ENCODE measurements around the gene MYH4.

The MYH4 gene

GRCh38 chr17:10398352-10398751 lies 71.0 kb downstream of the MYH4 start (continued):
- TF ChIP-seq ZNF549 (tag by site-specific recombination; IDR thresholded peaks at IDR 0.05), result no peak
- TF ChIP-seq PRDM1 (tag by site-specific recombination; IDR thresholded peaks at IDR 0.05), result no peak

GRCh38 chr17:10396524-10397163 lies 72.7 kb downstream of the MYH4 start:
- no peak for TF ChIP-seq REPIN1 (tag by site-specific recombination; IDR thresholded peaks at IDR 0.05; ENCODE audit: low read depth)
- no peak for TF ChIP-seq ZNF23 (tag by site-specific recombination; IDR thresholded peaks at IDR 0.05; ENCODE audit: borderline replicate concordance)
- no peak for TF ChIP-seq ZNF747 (tag by site-specific recombination; IDR thresholded peaks at IDR 0.05)
- TF ChIP-seq ZNF704 (tag by site-specific recombination; IDR thresholded peaks at IDR 0.05), result no peak
- TF ChIP-seq ZNF175 (tag by site-specific recombination; IDR thresholded peaks at IDR 0.05), result no peak
- TF ChIP-seq EGR2 (tag by site-specific recombination; IDR thresholded peaks at IDR 0.05; ENCODE audit: low read depth), result no peak
- no peak for TF ChIP-seq ZBTB17 (tag by site-specific recombination; IDR thresholded peaks at IDR 0.05)
- Histone ChIP-seq H3K27ac (ENCODE audit: extremely low read depth, low read depth, low read length) (no peak overlapping the region), H3K36me3 (ENCODE audit: control insufficient read depth in 2 of 2, insufficient read depth in 1 of 2, low read length in 2 of 2) (no peaks in the 10 kb centered on the region), H3K4me1 (ENCODE audit: control insufficient read depth, insufficient read depth, low read length) (no peaks in the 10 kb centered on the region), H3K9me3 (ENCODE audit: control insufficient read depth, insufficient read depth, low read depth, low read length) (no peaks in the 10 kb centered on the region), H3K4me3 (ENCODE audit: low read depth, low read length) (no peak overlapping the region)
- ChIA-PET POLR2A (no interaction called here), CTCF (interaction anchor here (0.9 to 1.8 kb wide), 2 partner anchors 170 to 221 kb away, joined by 3 to 6 read pairs; no protein-coding TSS in a partner anchor)

GRCh38 chr17:10394201-10394887 lies 75.0 kb downstream of the MYH4 start:
- Histone ChIP-seq H3K4me3 (ENCODE audit: low read depth, low read length) (no peak overlapping the region), H3K9me3 (ENCODE audit: control insufficient read depth, insufficient read depth, low read depth, low read length) (no peaks in the 10 kb centered on the region), H3K36me3 (ENCODE audit: control insufficient read depth in 2 of 2, insufficient read depth in 1 of 2, low read length in 2 of 2) (no peaks in the 10 kb centered on the region), H3K27ac (ENCODE audit: extremely low read depth, low read depth, low read length) (no peak overlapping the region), H3K4me1 (ENCODE audit: control insufficient read depth, insufficient read depth, low read length) (no peaks in the 10 kb centered on the region)
- POLR2A ChIA-PET, result interaction anchor here (0.6 kb wide), 1 partner anchor 41 kb away, joined by 3 read pairs; no protein-coding TSS in a partner anchor
- no peak for TF ChIP-seq ZNF114 (tag by site-specific recombination; IDR thresholded peaks at IDR 0.05)
- no peak for TF ChIP-seq PRDM10 (tag by site-specific recombination; IDR thresholded peaks at IDR 0.05)
- no peak for TF ChIP-seq ZNF18 (tag by site-specific recombination; IDR thresholded peaks at IDR 0.05)
- TF ChIP-seq ZNF155 (tag by site-specific recombination; IDR thresholded peaks at IDR 0.05), result no peak
- TF ChIP-seq TRIM28 (IDR thresholded peaks at IDR 0.05; ENCODE audit: borderline replicate concordance, low read length), result no peak
- TF ChIP-seq OVOL3 (tag by site-specific recombination; IDR thresholded peaks at IDR 0.05), result no peak
- TF ChIP-seq ZNF530 (tag by site-specific recombination; IDR thresholded peaks at IDR 0.05; ENCODE audit: low read depth), result no peak
- no peak for TF ChIP-seq ZNF792 (tag by site-specific recombination; IDR thresholded peaks at IDR 0.05)
- no peak for TF ChIP-seq ZNF549 (tag by site-specific recombination; IDR thresholded peaks at IDR 0.05)
- TF ChIP-seq KLF8 (tag by site-specific recombination; IDR thresholded peaks at IDR 0.05), result no peak
- CTCF ChIA-PET, result interaction anchor here (0.6 to 1.8 kb wide), 2 partner anchors 223 to 467 kb away, joined by 3 to 6 read pairs; no protein-coding TSS in a partner anchor
